Measurements from ENCODE around the gene PRAMEF12.
"Not testable (repeated sequence)": the region's sequence is repeated elsewhere in the genome, so short reads cannot be mapped to it uniquely, and the experiment has no call there.

Gene PRAMEF12

GRCh38 chr1:12772520-12772919, 1.0 kb upstream of the PRAMEF12 start:
- DNase-seq = no peak

GRCh38 chr1:12774801-12775345, 1.3 kb downstream of the PRAMEF12 start:
- DNase-seq = no peak

- no peak for DNase-seq
These were observed 1.9 kb downstream of the PRAMEF12 start for GRCh38 chr1:12775443-12775842.

GRCh38 chr1:12776801-12777557, 3.4 kb downstream of the PRAMEF12 start:
- no peak for DNase-seq

GRCh38 chr1:12778061-12778460, 4.5 kb downstream of the PRAMEF12 start:
- DNase-seq = no peak

- peak; percentile 35 for DNase-seq
These were observed 5.4 kb downstream of the PRAMEF12 start for GRCh38 chr1:12778907-12779306.

- DNase-seq = not testable (repeated sequence)
These were observed 8.0 kb downstream of the PRAMEF12 start for GRCh38 chr1:12781488-12781887.

GRCh38 chr1:12783783-12784182, 10.2 kb downstream of the PRAMEF12 start:
- not testable (repeated sequence) for DNase-seq

- not testable (repeated sequence) for DNase-seq
These were observed 11.2 kb downstream of the PRAMEF12 start for GRCh38 chr1:12784729-12785128.

GRCh38 chr1:12791097-12791496, 17.6 kb downstream of the PRAMEF12 start, which contains the start of gene PRAMEF1:
TSS of gene PRAMEF1 (plus strand) at chr1:12791397. CDS start at chr1:12793228, 1,831 bp downstream.
- DNase-seq = not testable (repeated sequence)

GRCh38 chr1:12798911-12799310, 25.4 kb downstream of the PRAMEF12 start:
- DNase-seq = no peak

GRCh38 chr1:12799730-12800129, 26.2 kb downstream of the PRAMEF12 start:
- DNase-seq = no peak

- DNase-seq = no peak
These were observed 36.4 kb downstream of the PRAMEF12 start for GRCh38 chr1:12809933-12810332.

- no peak for DNase-seq
These were observed 37.3 kb downstream of the PRAMEF12 start for GRCh38 chr1:12810691-12811408.

- DNase-seq = no peak
These were observed 37.9 kb downstream of the PRAMEF12 start for GRCh38 chr1:12811409-12811784.

GRCh38 chr1:12819061-12819460, 45.5 kb downstream of the PRAMEF12 start:
- DNase-seq = not testable (repeated sequence)

All from NCI-H524 treated with DMSO at 0.1 percent for 48 hours (cell line).